K562 (cell line): ENCODE results near the gene AFG1L. TPM values are rescaled to one million over a fixed set of nuclear protein-coding genes. Genes with fewer than 3 reads are reported as not detected.

Source experiments
- ATAC-seq: fragments of 200-7000 bp; cut with Tn5 transposase; 3 replicates; pipeline ENCODE4 v1.9.1; 2020; ENCODE audit warnings: moderate library complexity
- BruUV-seq: library from RNA; stranded (reverse); fragments of 400-500 nt; replicated peaks from 2 replicates; lab custom pipeline; 2021; lab: Mats Ljungman, UMichigan
- CTCF ChIA-PET: fragments of 300-600 bp; formaldehyde crosslinking; extraction: SDS; loops from one replicate; lab custom pipeline; 2021; ENCODE audit warnings: low intra/inter-chr PET ratio; lab: Yijun Ruan, JAX
- POLR2A ChIA-PET: fragments of 300-600, 350-650 bp; sonication (Branson Sonifier 250); formaldehyde crosslinking; extraction: SDS; loops from one replicate; lab custom pipeline; 2021; ENCODE audit warnings: antibody characterized with exemption, inconsistent platforms; lab: Yijun Ruan, JAX
- DNase-seq, 4 experiments: peaks; one replicate each; pipeline versions ENCODE4 v3.0.0 to v3.0.0-alpha.2; 2011 to 2018; ENCODE audit warnings: low spot score in 3 of 4, mixed read lengths in 3 of 4; ENCODE audit errors: extremely low read depth in 1 of 4
- FAIRE-seq: peaks from 2 replicates; lab custom pipeline; 2011; peaks lifted over from hg19 to GRCh38; lab: Jason Lieb, UNC
- H2AFZ ChIP-seq: 2 replicates; pipeline ENCODE4 v1.6.0; 2011; ENCODE audit warnings: low read depth, low read length, control low read depth, inconsistent platforms
- H3K27ac ChIP-seq: fragments of 200-600 bp; 3 replicates; pipeline ENCODE4 v1.8.0; 2011; ENCODE audit warnings: low read depth, mild to moderate bottlenecking, control low read depth, inconsistent platforms, low read length, moderate library complexity, mixed read lengths; ENCODE audit errors: extremely low read depth
- H3K27me3 ChIP-seq, 2 experiments: fragments of 300-600 bp in 1 of 2; 2 replicates in 1 of 2; 3 replicates in 1 of 2; pipeline versions ENCODE4 v1.6.0 to v1.8.0; 2011; ENCODE audit warnings: inconsistent platforms in 2 of 2, low read length in 2 of 2, mild to moderate bottlenecking in 1 of 2, mixed read lengths in 1 of 2, moderate library complexity in 1 of 2; ENCODE audit not compliant: control insufficient read depth in 2 of 2, insufficient read depth in 2 of 2
- H3K36me3 ChIP-seq: fragments of 300-600 bp; 3 replicates; pipeline ENCODE4 v1.8.0; 2011; ENCODE audit warnings: mild to moderate bottlenecking, low read length, inconsistent platforms; ENCODE audit not compliant: control insufficient read depth, insufficient read depth
- H3K4me1 ChIP-seq, 2 experiments: fragments of 200-600 bp in 1 of 2; replicated peaks in 1 of 2; 2 replicates in 1 of 2; 3 replicates in 1 of 2; pipeline versions ENCODE4 v1.5.1 to v1.8.0; 2011; ENCODE audit warnings: inconsistent platforms in 2 of 2, low read length in 2 of 2, mild to moderate bottlenecking in 1 of 2, mixed read lengths in 1 of 2, moderate library complexity in 1 of 2; ENCODE audit not compliant: control insufficient read depth in 2 of 2, insufficient read depth in 2 of 2
- H3K4me2 ChIP-seq: 2 replicates; pipeline ENCODE4 v1.6.1; 2011; ENCODE audit warnings: low read length, control low read depth, inconsistent platforms, mixed read lengths; ENCODE audit not compliant: insufficient read depth
- H3K4me3 ChIP-seq: fragments of 200-600 bp; sonication (generic), shearing (Covaris generic); 2 replicates; pipeline ENCODE4 v1.5.1; 2016; ENCODE audit warnings: control low read depth, inconsistent platforms
- H3K79me2 ChIP-seq: fragments of 200-600 bp; 3 replicates; pipeline ENCODE4 v1.8.0; 2011; ENCODE audit warnings: low read length, inconsistent platforms; ENCODE audit not compliant: control insufficient read depth, insufficient read depth
- H3K9ac ChIP-seq, 2 experiments: 2 replicates each; pipeline versions ENCODE4 v1.6.0 to v1.6.1; 2011; ENCODE audit warnings: low read depth in 2 of 2, low read length in 2 of 2, control low read depth in 1 of 2, inconsistent platforms in 1 of 2, mild to moderate bottlenecking in 1 of 2, mixed read lengths in 1 of 2; ENCODE audit not compliant: insufficient read depth in 1 of 2
- H3K9me1 ChIP-seq: one replicate; pipeline ENCODE4 v1.6.0; 2011; ENCODE audit warnings: inconsistent platforms, mild to moderate bottlenecking, low read length, moderate library complexity; ENCODE audit not compliant: control insufficient read depth, insufficient read depth
- H3K9me3 ChIP-seq: replicated peaks from 2 replicates; pipeline ENCODE4 v1.5.1; 2011; ENCODE audit warnings: low read depth, low read length, inconsistent platforms; ENCODE audit not compliant: control insufficient read depth, insufficient read depth
- H4K20me1 ChIP-seq: replicated peaks from 2 replicates; pipeline ENCODE4 v1.6.1; 2011; ENCODE audit warnings: low read length, inconsistent platforms, mixed read lengths; ENCODE audit not compliant: control insufficient read depth, insufficient read depth
- CCAR2 ChIP-seq: fragments of 200-400 bp; formaldehyde crosslinking; IDR thresholded peaks from 2 replicates; pipeline ENCODE4 v1.6.1; 2017; ENCODE audit warnings: mild to moderate bottlenecking, low read depth, low read length
- COPS2 ChIP-seq: fragments of 450-650 bp; conservative IDR thresholded peaks from 2 replicates; pipeline ENCODE4 v1.6.1; 2016; ENCODE audit warnings: mild to moderate bottlenecking, moderate library complexity
- E2F1 ChIP-seq: sonication (generic); formaldehyde crosslinking; IDR thresholded peaks from 2 replicates; pipeline ENCODE4 v1.8.1; 2023; ENCODE audit warnings: mild to moderate bottlenecking, missing genetic modification reagents, moderate library complexity
- EP300 ChIP-seq: IDR thresholded peaks from 2 replicates; pipeline ENCODE4 v1.6.1; 2012; ENCODE audit warnings: low read length, improper control_type of control experiment
- HES1 ChIP-seq: fragments of 450-650 bp; IDR thresholded peaks from 2 replicates; pipeline ENCODE4 v1.6.1; 2016; ENCODE audit warnings: low read depth, mild to moderate bottlenecking, moderate library complexity
- HINFP ChIP-seq: fragments of 450-650 bp; conservative IDR thresholded peaks from 2 replicates; pipeline ENCODE4 v1.6.1; 2016; ENCODE audit warnings: missing genetic modification characterization, low read depth, mild to moderate bottlenecking, control low read depth, missing compliant biosample characterization
- L3MBTL2 ChIP-seq: fragments of 450-650 bp; IDR thresholded peaks from 2 replicates; pipeline ENCODE4 v1.6.1; 2016; ENCODE audit warnings: mild to moderate bottlenecking, moderate library complexity
- MEF2A ChIP-seq: IDR thresholded peaks from 2 replicates; pipeline ENCODE4 v1.6.1; 2011; ENCODE audit warnings: low read depth, mild to moderate bottlenecking, low read length, moderate library complexity; ENCODE audit not compliant: control insufficient read depth
- PHF8 ChIP-seq: fragments of 200-600 bp; sonication (generic); IDR thresholded peaks from 2 replicates; pipeline ENCODE4 v1.6.1; 2012; ENCODE audit warnings: mixed run types, mild to moderate bottlenecking, inconsistent platforms, low read length, moderate library complexity, borderline replicate concordance
- POLR2G ChIP-seq: fragments of 200-400 bp; formaldehyde crosslinking; IDR thresholded peaks from 2 replicates; pipeline ENCODE4 v1.6.1; 2017; ENCODE audit warnings: low read depth, mild to moderate bottlenecking, antibody characterized with exemption, low read length, moderate library complexity
- RB1 ChIP-seq: fragments of 450-650 bp; IDR thresholded peaks from 2 replicates; pipeline ENCODE4 v1.6.1; 2017; ENCODE audit warnings: low read depth, mild to moderate bottlenecking
- TRIM24 ChIP-seq, 2 experiments: fragments of 450-650 bp; IDR thresholded peaks; 2 replicates each; pipeline ENCODE4 v1.6.1; 2016
- ZBTB11 ChIP-seq, 3 experiments: fragments of 200-800 bp in 1 of 3; fragments of 250-450 bp in 1 of 3; fragments of 450-650 bp in 1 of 3; sonication (Bioruptor Pico) in 1 of 3; sonication (Bioruptor generic) in 1 of 3; formaldehyde crosslinking in 1 of 3; IDR thresholded peaks; 2 replicates each; pipeline versions ENCODE4 v1.6.1 to v1.8.0; 2016 to 2022; ENCODE audit warnings: mild to moderate bottlenecking in 2 of 3, missing genetic modification characterization in 2 of 3, missing compliant biosample characterization in 1 of 3, moderate library complexity in 1 of 3
- ZNF785 ChIP-seq: fragments of 250-450 bp; sonication (Bioruptor Pico); IDR thresholded peaks from 2 replicates; pipeline ENCODE4 v1.4.0; 2020; ENCODE audit warnings: mild to moderate bottlenecking
- WGBS: fragments of 100-300 bp; shearing (Covaris generic); methylation state at CpG from one replicate; pipeline ENCODE4 v1.1.6; 2016; ENCODE audit warnings: low coverage, mixed read lengths; ENCODE audit not compliant: insufficient coverage; ENCODE audit errors: missing lambda C conversion rate; 5-methylcytosine and 5-hydroxymethylcytosine counted together
- in situ Hi-C: fragments of 300-500 bp; cut with MboI; formaldehyde crosslinking; loops from 4 replicates; pipeline ENCODE4 v1.15.0; 2018; ENCODE audit warnings: inconsistent platforms, mixed read lengths
- intact Hi-C: fragments of 100-400 bp; cut with micrococcal nuclease; formaldehyde crosslinking; loops from 2 replicates; pipeline ENCODE4 v1.14.2; 2022
- polyA plus RNA-seq, 8 experiments: library from polyadenylated mRNA; depleted of rRNA in 4 of 8; stranded (reverse) in 5 of 8; unstranded in 3 of 8; fragments of >200 nt; fragmentation: Nextera tagmentation in 2 of 8; fragmentation: Illumina TruSeq in 1 of 8; extraction: Ambion mirVana in 2 of 8; extraction: Trizol in 1 of 8; gene quantifications; 2 replicates each; pipeline versions ENCODE4 v1.2.1 to v1.2.3, GENCODE V29; 2011 to 2014; ENCODE audit warnings: inconsistent platforms in 1 of 8, missing spikeins in 1 of 8
- total RNA-seq, 7 experiments: library from RNA; depleted of rRNA in 6 of 7; stranded (reverse); fragments of >200 nt in 6 of 7; fragmentation: Illumina TruSeq in 2 of 7; extraction: Trizol in 2 of 7; gene quantifications; 2 replicates each; pipeline versions ENCODE4 v1.2.1 to v1.2.3, GENCODE V29; 2011 to 2021; ENCODE audit warnings: low replicate concordance in 1 of 7

AFG1L gene
- total and polyA plus RNA-seq, 9 of the 15 experiments (the other 6 are each of a cell fraction or from before 2014, with no cell fraction given) = 2.2 to 15.5 (median 5.8) TPM

GRCh38 chr6:108294297-108294726 lies 542 bp upstream of the AFG1L start:
- ChIA-PET POLR2A (interaction anchor here (0.5 to 2.1 kb wide), 9 partner anchors 11 to 269 kb away, joined by 3 to 6 read pairs (median 3); no protein-coding TSS in a partner anchor), CTCF (no interaction called here)
- TF ChIP-seq TRIM24 (IDR thresholded peaks at IDR 0.05) = no peak
- no peak for TF ChIP-seq HES1
- peak; percentile 81 for TF ChIP-seq L3MBTL2
- TF ChIP-seq HINFP (tag) = no peak
- TF ChIP-seq PHF8 = peak; percentile 40; the same call in 1 of the 2 replicates
- TF ChIP-seq ZNF785 (CRISPR knock-in tag) = no peak
- TF ChIP-seq E2F1 (CRISPR knock-in tag) = 0 out of 2 replicates have a peak, but pooled peaks have one; percentile 19
- TF ChIP-seq CCAR2 = no peak
- TF ChIP-seq EP300 = no peak; the same call in 1 of the 2 replicates
- no peak for TF ChIP-seq POLR2G
- no peak for TF ChIP-seq COPS2
- TF ChIP-seq MEF2A = no peak
- peak; percentile 5; the same call in 1 of the 2 replicates for TF ChIP-seq RB1
- TF ChIP-seq ZBTB11 (CRISPR knock-in tag; IDR thresholded peaks at IDR 0.05) = peak in 1 of 3 experiments; percentile 22; a peak in 1 of 6 replicates

More at GRCh38 chr6:108294297-108294726, 542 bp upstream of the AFG1L start:
- in situ Hi-C loops = no loop called here
- H3K9ac ChIP-seq = peak overlapping the region; percentile 88 to 97
- intact Hi-C loops = loop anchor here (2.0 kb wide), 1 partner anchor 34 kb away; the partner anchor contains the start of gene SNX3
- FAIRE-seq (no peak), DNase-seq (no peak), ATAC-seq (peak; percentile 44)
- peak overlapping the region; percentile 90 for H3K4me2 ChIP-seq
- 6% methylated on average over 16 of the region's 16 CpGs for WGBS
- H3K4me1 ChIP-seq = peaks cover 3 to 14% of the 10 kb centered on the region in 2 experiments; a peak in 3 of 5 replicates
- peak overlapping the region; percentile 95 for H2AFZ ChIP-seq
- H3K27ac ChIP-seq = peak overlapping the region; percentile 90
- no peaks in the 10 kb centered on the region for H4K20me1 ChIP-seq
- no peaks in the 10 kb centered on the region; the same call in 2 of the 3 replicates for H3K36me3 ChIP-seq
- H3K4me3 ChIP-seq = peak overlapping the region; percentile 55
- BruUV-seq = TSS peak; percentile 98
- H3K9me3 ChIP-seq = no peaks in the 10 kb centered on the region
- H3K9me1 ChIP-seq = no peaks in the 10 kb centered on the region
- H3K27me3 ChIP-seq = no peaks in the 10 kb centered on the region
- H3K79me2 ChIP-seq = peaks cover 29% of the 10 kb centered on the region
